Keratinocyte (primary cell): ENCODE data around the gene DIDO1.

Experiments used
- EZH2 ChIP-seq: IDR thresholded peaks from one replicate; pipeline ENCODE4 v1.6.1; 2012; ENCODE audit warnings: inconsistent platforms, mild to moderate bottlenecking, low read length, moderate library complexity
- TF ChIP-seq, protein P1 (sequence below), 3 experiments: IDR thresholded peaks in 1 of 3; conservative IDR thresholded peaks in 1 of 3; optimal IDR thresholded peaks in 1 of 3; 2 replicates in 2 of 3; 3 replicates in 1 of 3; pipeline versions ENCODE3 to v1.5.1; 2011; ENCODE audit warnings: low read length in 3 of 3, mild to moderate bottlenecking in 3 of 3, moderate library complexity in 2 of 3, control low read depth in 1 of 3, inconsistent platforms in 1 of 3; ENCODE audit not compliant: insufficient read depth in 2 of 3; ENCODE audit errors: extremely low read depth in 1 of 3

- TF ChIP-seq, protein P1, sequence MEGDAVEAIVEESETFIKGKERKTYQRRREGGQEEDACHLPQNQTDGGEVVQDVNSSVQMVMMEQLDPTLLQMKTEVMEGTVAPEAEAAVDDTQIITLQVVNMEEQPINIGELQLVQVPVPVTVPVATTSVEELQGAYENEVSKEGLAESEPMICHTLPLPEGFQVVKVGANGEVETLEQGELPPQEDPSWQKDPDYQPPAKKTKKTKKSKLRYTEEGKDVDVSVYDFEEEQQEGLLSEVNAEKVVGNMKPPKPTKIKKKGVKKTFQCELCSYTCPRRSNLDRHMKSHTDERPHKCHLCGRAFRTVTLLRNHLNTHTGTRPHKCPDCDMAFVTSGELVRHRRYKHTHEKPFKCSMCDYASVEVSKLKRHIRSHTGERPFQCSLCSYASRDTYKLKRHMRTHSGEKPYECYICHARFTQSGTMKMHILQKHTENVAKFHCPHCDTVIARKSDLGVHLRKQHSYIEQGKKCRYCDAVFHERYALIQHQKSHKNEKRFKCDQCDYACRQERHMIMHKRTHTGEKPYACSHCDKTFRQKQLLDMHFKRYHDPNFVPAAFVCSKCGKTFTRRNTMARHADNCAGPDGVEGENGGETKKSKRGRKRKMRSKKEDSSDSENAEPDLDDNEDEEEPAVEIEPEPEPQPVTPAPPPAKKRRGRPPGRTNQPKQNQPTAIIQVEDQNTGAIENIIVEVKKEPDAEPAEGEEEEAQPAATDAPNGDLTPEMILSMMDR (optimal IDR thresholded peaks at IDR 0.05 in 1 of 3, IDR thresholded peaks at IDR 0.05 in 1 of 3, conservative IDR thresholded peaks at IDR 0.05 in 1 of 3; ENCODE audit: extremely low read depth in 1 of 3, insufficient read depth in 2 of 3, low read length in 3 of 3) = no peak
- no peak for TF ChIP-seq EZH2
Measured at GRCh38 chr20:62882426-62882825, 43.9 kb downstream of the DIDO1 start.
